Gastroesophageal sphincter (tissue), 3 donors: ENCODE data around the gene MARF1.

Experiments used
- CTCF ChIP-seq, 4 experiments: fragments of 200-600 bp in 2 of 4; fragments of 450-650 bp in 2 of 4; sonication (generic) in 1 of 4; IDR thresholded peaks; one replicate each; pipeline ENCODE4 v1.5.1; 2017 to 2019; ENCODE audit warnings: antibody characterized with exemption in 4 of 4, mild to moderate bottlenecking in 2 of 4, moderate library complexity in 2 of 4
- POLR2A ChIP-seq, 2 donors: fragments of 450-650 bp; IDR thresholded peaks; one replicate each; pipeline ENCODE4 v1.6.1; 2017; ENCODE audit warnings: antibody characterized with exemption in 2 of 2, mild to moderate bottlenecking in 2 of 2, moderate library complexity in 1 of 2

DNA sequence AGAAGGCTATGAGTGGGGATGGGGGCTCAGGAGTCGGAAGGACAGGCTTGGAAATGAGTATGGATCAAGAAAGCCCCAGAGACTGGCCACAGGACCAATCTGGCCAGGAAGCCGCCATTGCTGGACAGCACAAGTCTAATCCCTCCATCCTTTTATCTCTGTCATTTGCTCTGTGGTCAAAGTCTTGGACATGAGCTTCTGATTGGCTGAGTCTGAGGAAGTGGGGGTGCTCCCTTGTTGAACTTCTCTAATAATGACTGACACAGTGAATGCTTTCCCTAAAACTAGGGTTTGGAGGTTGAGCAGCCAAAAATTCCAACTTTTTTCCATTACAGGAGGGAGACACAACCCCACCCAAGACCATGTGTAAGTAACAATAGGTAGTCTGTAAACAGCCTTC, 97.4 kb downstream of the MARF1 start:
- TF ChIP-seq CTCF (IDR thresholded peaks at IDR 0.05): no peak
- no peak for TF ChIP-seq POLR2A (IDR thresholded peaks at IDR 0.05)
